Natural killer cell (primary cell): ENCODE data around the gene RBFOX2. TPM values are rescaled to one million over a fixed set of nuclear protein-coding genes. Genes with fewer than 3 reads are reported as not detected.

Experiments used
- ATAC-seq, 3 donors: fragments of 150-1000 bp in 2 of 3; fragments of 200-7000 bp in 1 of 3; cut with Tn5 transposase; 1 replicate in 1 of 3; 2 replicates in 2 of 3; pipeline ENCODE4 v1.10.0; 2021; ENCODE audit warnings: mild to moderate bottlenecking in 2 of 3, moderate library complexity in 2 of 3
- DNase-seq, 2 donors: peaks; one replicate each; pipeline versions ENCODE4 v3.0.0 to v3.0.0-alpha.2; 2013 to 2021; ENCODE audit warnings: mixed read lengths in 1 of 2
- H3K27ac ChIP-seq: one replicate; pipeline ENCODE4 v1.5.1; 2013; ENCODE audit warnings: mild to moderate bottlenecking, low read length
- H3K27me3 ChIP-seq: one replicate; pipeline ENCODE4 v1.6.1; 2013; ENCODE audit warnings: low read length; ENCODE audit not compliant: control insufficient read depth, insufficient read depth
- H3K36me3 ChIP-seq: one replicate; pipeline ENCODE4 v1.6.1; 2013; ENCODE audit warnings: low read length; ENCODE audit not compliant: control insufficient read depth, insufficient read depth
- H3K4me1 ChIP-seq: one replicate; pipeline ENCODE4 v1.6.1; 2013; ENCODE audit warnings: low read length; ENCODE audit not compliant: control insufficient read depth, insufficient read depth
- H3K4me3 ChIP-seq: one replicate; pipeline ENCODE4 v1.5.1; 2013; ENCODE audit warnings: low read length
- H3K9me3 ChIP-seq: one replicate; pipeline ENCODE4 v1.6.1; 2013; ENCODE audit warnings: low read length; ENCODE audit not compliant: control insufficient read depth, insufficient read depth
- H3K27ac Mint-ChIP-seq, 2 donors: one replicate each; pipeline ENCODE4 v1.8.0; 2022; ENCODE audit warnings: mild to moderate bottlenecking in 2 of 2, mixed read lengths in 2 of 2, moderate library complexity in 1 of 2
- H3K27me3 Mint-ChIP-seq, 2 donors: one replicate each; pipeline ENCODE4 v1.8.0; 2022; ENCODE audit warnings: low read depth in 2 of 2, mixed read lengths in 2 of 2
- H3K36me3 Mint-ChIP-seq: one replicate; pipeline ENCODE4 v1.8.0; 2022; ENCODE audit warnings: mixed read lengths
- H3K4me1 Mint-ChIP-seq, 2 donors: one replicate each; pipeline ENCODE4 v1.8.0; 2022; ENCODE audit warnings: mixed read lengths in 2 of 2
- H3K4me3 Mint-ChIP-seq: one replicate; pipeline ENCODE4 v1.8.0; 2022; ENCODE audit warnings: mild to moderate bottlenecking, moderate library complexity, mixed read lengths
- H3K9me3 Mint-ChIP-seq, 2 donors: one replicate each; pipeline ENCODE4 v1.8.0; 2022; ENCODE audit warnings: mixed read lengths in 2 of 2
- WGBS: methylation state at CpG from one replicate; pipeline ENCODE4 v1.1.7; 2013; ENCODE audit warnings: missing lambda C conversion rate; ENCODE audit not compliant: insufficient coverage; 5-methylcytosine and 5-hydroxymethylcytosine counted together
- intact Hi-C: fragments of 100-400 bp; cut with micrococcal nuclease; formaldehyde crosslinking; loops from one replicate; pipeline ENCODE4 v1.14.2; 2022
- total RNA-seq, 4 donors: library from RNA; stranded (reverse); fragments of 120-200 nt in 1 of 4; gene quantifications; one replicate each; pipeline versions ENCODE4 v1.2.3 to v1.2.4, GENCODE V29; 2013 to 2022
- TF ChIP-seq, protein P1 (sequence below): fragments of 200-600 bp; IDR thresholded peaks from one replicate; pipeline ENCODE4 v1.8.0; 2022; ENCODE audit warnings: antibody characterized with exemption

The RBFOX2 gene
- total RNA-seq, 3 donors from 2014 or later (not counting 1 experiment from before 2014, with no cell fraction given) = 1.0 to 4.7 (median 3.0) TPM

DNA sequence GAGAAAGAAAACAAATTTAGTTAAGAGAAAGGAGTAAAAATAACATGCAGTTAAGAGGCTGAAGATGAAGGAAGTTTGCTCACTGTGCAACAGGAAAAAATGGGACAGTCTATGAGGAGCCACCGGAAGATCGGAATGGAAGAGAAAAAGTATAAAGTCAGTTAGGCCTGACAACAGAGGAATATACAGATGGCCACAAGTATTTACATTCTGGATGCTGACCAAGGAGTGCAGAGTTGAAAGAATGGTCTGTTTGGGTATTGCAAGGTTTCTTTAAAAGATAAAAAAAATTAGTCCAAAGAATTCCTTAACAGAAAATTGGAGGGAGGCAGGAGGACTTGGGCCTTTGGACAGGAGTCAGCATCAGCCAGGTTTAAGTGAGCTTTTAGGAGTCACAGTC lies 37.5 kb downstream of the RBFOX2 start:
- intact Hi-C loops = no loop called here
- no peaks in the 10 kb centered on the region for H3K36me3 Mint-ChIP-seq
- H3K27ac ChIP-seq = no peak overlapping the region
- H3K4me3 Mint-ChIP-seq = no peak overlapping the region
- 95% methylated on average over 2 of the region's 2 CpGs for WGBS
- H3K27me3 ChIP-seq = peaks cover 5% of the 10 kb centered on the region
- no peaks in the 10 kb centered on the region for H3K9me3 ChIP-seq
- no peak overlapping the region for H3K27ac Mint-ChIP-seq
- H3K27me3 Mint-ChIP-seq = peaks cover 9 to 32% of the 10 kb centered on the region in 2 donors
- H3K4me1 ChIP-seq = no peaks in the 10 kb centered on the region
- no peaks in the 10 kb centered on the region for H3K9me3 Mint-ChIP-seq
- no peak for ATAC-seq
- TF ChIP-seq, protein P1, sequence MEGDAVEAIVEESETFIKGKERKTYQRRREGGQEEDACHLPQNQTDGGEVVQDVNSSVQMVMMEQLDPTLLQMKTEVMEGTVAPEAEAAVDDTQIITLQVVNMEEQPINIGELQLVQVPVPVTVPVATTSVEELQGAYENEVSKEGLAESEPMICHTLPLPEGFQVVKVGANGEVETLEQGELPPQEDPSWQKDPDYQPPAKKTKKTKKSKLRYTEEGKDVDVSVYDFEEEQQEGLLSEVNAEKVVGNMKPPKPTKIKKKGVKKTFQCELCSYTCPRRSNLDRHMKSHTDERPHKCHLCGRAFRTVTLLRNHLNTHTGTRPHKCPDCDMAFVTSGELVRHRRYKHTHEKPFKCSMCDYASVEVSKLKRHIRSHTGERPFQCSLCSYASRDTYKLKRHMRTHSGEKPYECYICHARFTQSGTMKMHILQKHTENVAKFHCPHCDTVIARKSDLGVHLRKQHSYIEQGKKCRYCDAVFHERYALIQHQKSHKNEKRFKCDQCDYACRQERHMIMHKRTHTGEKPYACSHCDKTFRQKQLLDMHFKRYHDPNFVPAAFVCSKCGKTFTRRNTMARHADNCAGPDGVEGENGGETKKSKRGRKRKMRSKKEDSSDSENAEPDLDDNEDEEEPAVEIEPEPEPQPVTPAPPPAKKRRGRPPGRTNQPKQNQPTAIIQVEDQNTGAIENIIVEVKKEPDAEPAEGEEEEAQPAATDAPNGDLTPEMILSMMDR = no peak
- DNase-seq = no peak
- no peak overlapping the region for H3K4me3 ChIP-seq
- no peaks in the 10 kb centered on the region for H3K36me3 ChIP-seq
- no peaks in the 10 kb centered on the region for H3K4me1 Mint-ChIP-seq

DNA sequence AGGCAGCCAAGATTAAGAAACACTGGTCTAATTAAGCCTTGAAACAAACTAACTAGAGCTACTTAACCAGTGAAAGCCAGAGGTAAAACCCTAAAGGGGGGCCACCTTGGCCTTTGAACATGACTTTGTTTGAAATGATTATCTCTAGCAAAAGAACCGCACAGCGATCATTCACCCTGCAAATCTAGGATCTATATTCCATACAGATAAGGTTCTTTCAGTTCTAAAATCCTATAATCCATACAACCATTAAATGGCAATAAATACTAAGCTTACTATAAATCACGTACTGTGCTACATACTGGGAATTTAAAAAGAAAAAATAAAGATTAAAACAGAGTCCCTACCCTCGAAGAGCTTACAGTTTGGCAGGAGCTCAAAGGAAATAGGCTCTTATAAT lies 40.6 kb downstream of the RBFOX2 start:
- intact Hi-C loops = no loop called here
- ATAC-seq = no peak
- Mint-ChIP-seq H3K4me1 (no peaks in the 10 kb centered on the region), H3K27ac (no peak overlapping the region), H3K4me3 (no peak overlapping the region), H3K9me3 (no peaks in the 10 kb centered on the region), H3K36me3 (no peaks in the 10 kb centered on the region), H3K27me3 (peaks cover 16 to 41% of the 10 kb centered on the region in 2 donors)
- TF ChIP-seq, protein P1 = no peak
- Histone ChIP-seq H3K36me3 (no peaks in the 10 kb centered on the region), H3K4me3 (no peak overlapping the region), H3K9me3 (no peaks in the 10 kb centered on the region), H3K4me1 (no peaks in the 10 kb centered on the region), H3K27ac (no peak overlapping the region), H3K27me3 (peaks cover 3% of the 10 kb centered on the region)
- no peak for DNase-seq
- 100% methylated on average over 2 of the region's 4 CpGs for WGBS

DNA sequence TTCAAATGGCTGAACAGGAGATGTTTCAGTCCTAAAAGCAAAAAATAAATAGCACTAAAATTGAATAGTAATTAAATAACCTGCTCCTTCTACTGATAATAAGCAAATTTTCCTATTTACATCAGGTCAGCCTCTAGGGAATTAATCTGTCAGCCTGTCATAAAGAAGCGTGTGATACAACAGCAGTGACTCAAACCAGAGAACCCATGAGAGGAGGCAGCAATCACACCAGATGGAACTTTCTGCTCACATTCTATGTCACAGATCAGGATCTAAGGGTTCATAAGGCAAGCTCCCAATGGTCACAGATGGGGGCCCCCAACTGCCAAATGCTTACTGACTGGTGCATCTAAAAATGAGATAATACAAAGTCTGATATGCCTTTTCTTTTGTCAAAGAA lies 41.1 kb downstream of the RBFOX2 start:
- intact Hi-C loops = no loop called here
- H3K4me3 Mint-ChIP-seq = no peak overlapping the region
- Histone ChIP-seq H3K4me3 (no peak overlapping the region), H3K27me3 (peaks cover 3% of the 10 kb centered on the region), H3K9me3 (no peaks in the 10 kb centered on the region), H3K36me3 (no peaks in the 10 kb centered on the region), H3K4me1 (no peaks in the 10 kb centered on the region), H3K27ac (no peak overlapping the region)
- no peak overlapping the region for H3K27ac Mint-ChIP-seq
- H3K27me3 Mint-ChIP-seq = peaks cover 12 to 41% of the 10 kb centered on the region in 2 donors
- H3K36me3 Mint-ChIP-seq = no peaks in the 10 kb centered on the region
- TF ChIP-seq, protein P1 = no peak
- no peak for ATAC-seq
- H3K9me3 Mint-ChIP-seq = no peaks in the 10 kb centered on the region
- WGBS = 94% methylated on average over 1 of the region's 1 CpG
- no peak for DNase-seq
- H3K4me1 Mint-ChIP-seq = no peaks in the 10 kb centered on the region

DNA sequence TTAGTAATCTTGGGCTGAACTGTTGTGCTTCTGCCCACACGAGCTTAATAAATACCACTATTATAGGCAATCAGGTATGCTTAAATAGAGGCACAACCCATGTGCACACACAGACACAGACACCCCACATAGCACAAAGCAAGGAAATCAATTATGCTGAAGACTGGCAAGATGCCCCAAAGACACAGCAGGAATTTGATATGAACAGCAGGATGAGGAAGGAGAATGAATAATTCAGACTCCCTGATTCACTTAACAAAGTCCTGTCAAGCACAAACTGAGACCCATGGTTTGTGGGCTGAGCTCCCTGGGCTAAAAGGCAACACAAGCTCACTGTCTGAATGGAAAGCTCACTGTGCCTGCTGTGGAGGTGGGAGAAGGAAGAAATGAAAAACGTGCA lies 42.5 kb downstream of the RBFOX2 start:
- peaks cover 18 to 40% of the 10 kb centered on the region in 2 donors for H3K27me3 Mint-ChIP-seq
- H3K4me1 ChIP-seq = no peaks in the 10 kb centered on the region
- H3K4me1 Mint-ChIP-seq = no peaks in the 10 kb centered on the region
- TF ChIP-seq, protein P1 = no peak
- no peak overlapping the region for H3K4me3 ChIP-seq
- H3K36me3 ChIP-seq = no peaks in the 10 kb centered on the region
- H3K9me3 ChIP-seq = no peaks in the 10 kb centered on the region
- no peaks in the 10 kb centered on the region for H3K36me3 Mint-ChIP-seq
- no peak overlapping the region for H3K4me3 Mint-ChIP-seq
- ATAC-seq (no peak), DNase-seq (no peak)
- WGBS = 80% methylated on average over 2 of the region's 2 CpGs
- no peak overlapping the region for H3K27ac ChIP-seq
- intact Hi-C loops = no loop called here
- H3K27ac Mint-ChIP-seq = no peak overlapping the region
- no peaks in the 10 kb centered on the region for H3K9me3 Mint-ChIP-seq
- H3K27me3 ChIP-seq = peaks cover 3% of the 10 kb centered on the region
